K562 (cell line): ENCODE results near the gene SNX10. TPM values are rescaled to one million over a fixed set of nuclear protein-coding genes. Genes with fewer than 3 reads are reported as not detected.

ENCODE experiments used
- ATAC-seq: fragments of 200-7000 bp; cut with Tn5 transposase; 3 replicates; pipeline ENCODE4 v1.9.1; 2020; ENCODE audit warnings: moderate library complexity
- BruUV-seq: library from RNA; stranded (reverse); fragments of 400-500 nt; replicated peaks from 2 replicates; lab custom pipeline; 2021; lab: Mats Ljungman, UMichigan
- CTCF ChIA-PET: fragments of 300-600 bp; formaldehyde crosslinking; extraction: SDS; loops from one replicate; lab custom pipeline; 2021; ENCODE audit warnings: low intra/inter-chr PET ratio; lab: Yijun Ruan, JAX
- POLR2A ChIA-PET: fragments of 300-600, 350-650 bp; sonication (Branson Sonifier 250); formaldehyde crosslinking; extraction: SDS; loops from one replicate; lab custom pipeline; 2021; ENCODE audit warnings: antibody characterized with exemption, inconsistent platforms; lab: Yijun Ruan, JAX
- DNase-seq, 4 experiments: peaks; one replicate each; pipeline versions ENCODE4 v3.0.0 to v3.0.0-alpha.2; 2011 to 2018; ENCODE audit warnings: low spot score in 3 of 4, mixed read lengths in 3 of 4; ENCODE audit errors: extremely low read depth in 1 of 4
- FAIRE-seq: peaks from 2 replicates; lab custom pipeline; 2011; peaks lifted over from hg19 to GRCh38; lab: Jason Lieb, UNC
- H2AFZ ChIP-seq: 2 replicates; pipeline ENCODE4 v1.6.0; 2011; ENCODE audit warnings: low read depth, low read length, control low read depth, inconsistent platforms
- H3K27ac ChIP-seq: fragments of 200-600 bp; 3 replicates; pipeline ENCODE4 v1.8.0; 2011; ENCODE audit warnings: low read depth, mild to moderate bottlenecking, control low read depth, inconsistent platforms, low read length, moderate library complexity, mixed read lengths; ENCODE audit errors: extremely low read depth
- H3K27me3 ChIP-seq, 2 experiments: fragments of 300-600 bp in 1 of 2; 2 replicates in 1 of 2; 3 replicates in 1 of 2; pipeline versions ENCODE4 v1.6.0 to v1.8.0; 2011; ENCODE audit warnings: inconsistent platforms in 2 of 2, low read length in 2 of 2, mild to moderate bottlenecking in 1 of 2, mixed read lengths in 1 of 2, moderate library complexity in 1 of 2; ENCODE audit not compliant: control insufficient read depth in 2 of 2, insufficient read depth in 2 of 2
- H3K36me3 ChIP-seq: fragments of 300-600 bp; 3 replicates; pipeline ENCODE4 v1.8.0; 2011; ENCODE audit warnings: mild to moderate bottlenecking, low read length, inconsistent platforms; ENCODE audit not compliant: control insufficient read depth, insufficient read depth
- H3K4me1 ChIP-seq, 2 experiments: fragments of 200-600 bp in 1 of 2; replicated peaks in 1 of 2; 2 replicates in 1 of 2; 3 replicates in 1 of 2; pipeline versions ENCODE4 v1.5.1 to v1.8.0; 2011; ENCODE audit warnings: inconsistent platforms in 2 of 2, low read length in 2 of 2, mild to moderate bottlenecking in 1 of 2, mixed read lengths in 1 of 2, moderate library complexity in 1 of 2; ENCODE audit not compliant: control insufficient read depth in 2 of 2, insufficient read depth in 2 of 2
- H3K4me2 ChIP-seq: 2 replicates; pipeline ENCODE4 v1.6.1; 2011; ENCODE audit warnings: low read length, control low read depth, inconsistent platforms, mixed read lengths; ENCODE audit not compliant: insufficient read depth
- H3K4me3 ChIP-seq: fragments of 200-600 bp; sonication (generic), shearing (Covaris generic); 2 replicates; pipeline ENCODE4 v1.5.1; 2016; ENCODE audit warnings: control low read depth, inconsistent platforms
- H3K79me2 ChIP-seq: fragments of 200-600 bp; 3 replicates; pipeline ENCODE4 v1.8.0; 2011; ENCODE audit warnings: low read length, inconsistent platforms; ENCODE audit not compliant: control insufficient read depth, insufficient read depth
- H3K9ac ChIP-seq, 2 experiments: 2 replicates each; pipeline versions ENCODE4 v1.6.0 to v1.6.1; 2011; ENCODE audit warnings: low read depth in 2 of 2, low read length in 2 of 2, control low read depth in 1 of 2, inconsistent platforms in 1 of 2, mild to moderate bottlenecking in 1 of 2, mixed read lengths in 1 of 2; ENCODE audit not compliant: insufficient read depth in 1 of 2
- H3K9me1 ChIP-seq: one replicate; pipeline ENCODE4 v1.6.0; 2011; ENCODE audit warnings: inconsistent platforms, mild to moderate bottlenecking, low read length, moderate library complexity; ENCODE audit not compliant: control insufficient read depth, insufficient read depth
- H3K9me3 ChIP-seq: replicated peaks from 2 replicates; pipeline ENCODE4 v1.5.1; 2011; ENCODE audit warnings: low read depth, low read length, inconsistent platforms; ENCODE audit not compliant: control insufficient read depth, insufficient read depth
- H4K20me1 ChIP-seq: replicated peaks from 2 replicates; pipeline ENCODE4 v1.6.1; 2011; ENCODE audit warnings: low read length, inconsistent platforms, mixed read lengths; ENCODE audit not compliant: control insufficient read depth, insufficient read depth
- CHAMP1 ChIP-seq: fragments of 450-650 bp; IDR thresholded peaks from 2 replicates; pipeline ENCODE4 v1.6.1; 2016; ENCODE audit warnings: mild to moderate bottlenecking
- FIP1L1 ChIP-seq: fragments of 200-400 bp; formaldehyde crosslinking; IDR thresholded peaks from 2 replicates; pipeline ENCODE4 v1.6.1; 2018; ENCODE audit warnings: mild to moderate bottlenecking, low read depth, low read length; ENCODE audit not compliant: poor library complexity, severe bottlenecking
- FOXK1 ChIP-seq: sonication (generic); formaldehyde crosslinking; IDR thresholded peaks from 2 replicates; pipeline ENCODE4 v1.8.0; 2022; ENCODE audit warnings: missing genetic modification reagents, mild to moderate bottlenecking, borderline replicate concordance
- GTF2B ChIP-seq: IDR thresholded peaks from 2 replicates; pipeline ENCODE4 v1.6.1; 2011; ENCODE audit not compliant: insufficient read length; ENCODE audit errors: extremely low read depth
- PHTF2 ChIP-seq: fragments of 250-450 bp; sonication (Bioruptor Pico); IDR thresholded peaks from 2 replicates; pipeline ENCODE4 v1.5.0; 2021; ENCODE audit warnings: mild to moderate bottlenecking
- PPARD ChIP-seq: fragments of 250-450 bp; sonication (Bioruptor Pico); IDR thresholded peaks from 2 replicates; pipeline ENCODE4 v1.8.0; 2022; ENCODE audit warnings: inconsistent platforms, mild to moderate bottlenecking, moderate library complexity
- RFX1 ChIP-seq: fragments of 450-650 bp; IDR thresholded peaks from 2 replicates; pipeline ENCODE4 v1.6.1; 2016; ENCODE audit warnings: mild to moderate bottlenecking, moderate library complexity
- ZBTB33 ChIP-seq: sonication (generic); formaldehyde crosslinking; IDR thresholded peaks from 2 replicates; pipeline ENCODE4 v1.8.1; 2023; ENCODE audit warnings: mild to moderate bottlenecking, missing genetic modification reagents
- WGBS: fragments of 100-300 bp; shearing (Covaris generic); methylation state at CpG from one replicate; pipeline ENCODE4 v1.1.6; 2016; ENCODE audit warnings: low coverage, mixed read lengths; ENCODE audit not compliant: insufficient coverage; ENCODE audit errors: missing lambda C conversion rate; 5-methylcytosine and 5-hydroxymethylcytosine counted together
- in situ Hi-C: fragments of 300-500 bp; cut with MboI; formaldehyde crosslinking; loops from 4 replicates; pipeline ENCODE4 v1.15.0; 2018; ENCODE audit warnings: inconsistent platforms, mixed read lengths
- intact Hi-C: fragments of 100-400 bp; cut with micrococcal nuclease; formaldehyde crosslinking; loops from 2 replicates; pipeline ENCODE4 v1.14.2; 2022
- polyA plus RNA-seq, 8 experiments: library from polyadenylated mRNA; depleted of rRNA in 4 of 8; stranded (reverse) in 5 of 8; unstranded in 3 of 8; fragments of >200 nt; fragmentation: Nextera tagmentation in 2 of 8; fragmentation: Illumina TruSeq in 1 of 8; extraction: Ambion mirVana in 2 of 8; extraction: Trizol in 1 of 8; gene quantifications; 2 replicates each; pipeline versions ENCODE4 v1.2.1 to v1.2.3, GENCODE V29; 2011 to 2014; ENCODE audit warnings: inconsistent platforms in 1 of 8, missing spikeins in 1 of 8
- total RNA-seq, 7 experiments: library from RNA; depleted of rRNA in 6 of 7; stranded (reverse); fragments of >200 nt in 6 of 7; fragmentation: Illumina TruSeq in 2 of 7; extraction: Trizol in 2 of 7; gene quantifications; 2 replicates each; pipeline versions ENCODE4 v1.2.1 to v1.2.3, GENCODE V29; 2011 to 2021; ENCODE audit warnings: low replicate concordance in 1 of 7

The SNX10 gene
- total and polyA plus RNA-seq, 9 of the 15 experiments (the other 6 are each of a cell fraction or from before 2014, with no cell fraction given): 6.9 to 16.5 (median 11.5) TPM

GRCh38 chr7:26376175-26376917 lies 84.7 kb downstream of the SNX10 start:
- DNase-seq (no peak), ATAC-seq (no peak), FAIRE-seq (no peak)
- ChIA-PET CTCF (interaction anchor here (0.6 kb wide), 1 partner anchor 124 kb away, joined by 5 read pairs; no protein-coding TSS in a partner anchor), POLR2A (no interaction called here)
- H3K4me3 ChIP-seq: no peak overlapping the region
- no peaks in the 10 kb centered on the region for H3K9me1 ChIP-seq
- no peaks in the 10 kb centered on the region for H4K20me1 ChIP-seq
- H3K79me2 ChIP-seq: no peaks in the 10 kb centered on the region
- no peak overlapping the region for H3K27ac ChIP-seq
- no peak overlapping the region for H3K9ac ChIP-seq
- no peak overlapping the region for H2AFZ ChIP-seq
- no TSS peak for BruUV-seq
- H3K4me1 ChIP-seq: peaks cover 0 to 9% of the 10 kb centered on the region in 2 experiments; a peak in 1 of 5 replicates
- H3K27me3 ChIP-seq: peaks cover 0 to 2% of the 10 kb centered on the region in 2 experiments; a peak in 1 of 5 replicates
- no peaks in the 10 kb centered on the region; the same call in 2 of the 3 replicates for H3K36me3 ChIP-seq
- in situ Hi-C loops (loop anchor here (25.0 kb wide), 1 partner anchor 111 kb away; no protein-coding TSS in a partner anchor), intact Hi-C loops (no loop called here)
- TF ChIP-seq GTF2B: no peak
- peak; percentile 73 for TF ChIP-seq ZBTB33 (CRISPR knock-in tag)
- TF ChIP-seq PPARD (CRISPR knock-in tag): no peak
- TF ChIP-seq PHTF2 (CRISPR knock-in tag): no peak
- peak; percentile 31 for TF ChIP-seq FIP1L1
- peak; percentile 58 for TF ChIP-seq RFX1
- TF ChIP-seq FOXK1: no peak
- no peak for TF ChIP-seq CHAMP1
- WGBS: 91% methylated on average over 23 of the region's 88 CpGs
- H3K9me3 ChIP-seq: 0 out of 2 replicates have a peak, but pooled peaks cover 2% of the 10 kb centered on the region
- no peak overlapping the region for H3K4me2 ChIP-seq
